GM19463 (cell line): ENCODE data around the gene DMRTB1.

Experiments used
- ATAC-seq: cut with Tn5 transposase; IDR thresholded peaks from one replicate; pipeline ENCODE4 v1.9.1; 2021; ENCODE audit warnings: mild to moderate bottlenecking, moderate library complexity; ENCODE audit not compliant: unreplicated experiment

DMRTB1 gene

GRCh38 chr1:53507116-53507820 is 48.1 kb downstream of the DMRTB1 start:
- no peak for ATAC-seq

DNA sequence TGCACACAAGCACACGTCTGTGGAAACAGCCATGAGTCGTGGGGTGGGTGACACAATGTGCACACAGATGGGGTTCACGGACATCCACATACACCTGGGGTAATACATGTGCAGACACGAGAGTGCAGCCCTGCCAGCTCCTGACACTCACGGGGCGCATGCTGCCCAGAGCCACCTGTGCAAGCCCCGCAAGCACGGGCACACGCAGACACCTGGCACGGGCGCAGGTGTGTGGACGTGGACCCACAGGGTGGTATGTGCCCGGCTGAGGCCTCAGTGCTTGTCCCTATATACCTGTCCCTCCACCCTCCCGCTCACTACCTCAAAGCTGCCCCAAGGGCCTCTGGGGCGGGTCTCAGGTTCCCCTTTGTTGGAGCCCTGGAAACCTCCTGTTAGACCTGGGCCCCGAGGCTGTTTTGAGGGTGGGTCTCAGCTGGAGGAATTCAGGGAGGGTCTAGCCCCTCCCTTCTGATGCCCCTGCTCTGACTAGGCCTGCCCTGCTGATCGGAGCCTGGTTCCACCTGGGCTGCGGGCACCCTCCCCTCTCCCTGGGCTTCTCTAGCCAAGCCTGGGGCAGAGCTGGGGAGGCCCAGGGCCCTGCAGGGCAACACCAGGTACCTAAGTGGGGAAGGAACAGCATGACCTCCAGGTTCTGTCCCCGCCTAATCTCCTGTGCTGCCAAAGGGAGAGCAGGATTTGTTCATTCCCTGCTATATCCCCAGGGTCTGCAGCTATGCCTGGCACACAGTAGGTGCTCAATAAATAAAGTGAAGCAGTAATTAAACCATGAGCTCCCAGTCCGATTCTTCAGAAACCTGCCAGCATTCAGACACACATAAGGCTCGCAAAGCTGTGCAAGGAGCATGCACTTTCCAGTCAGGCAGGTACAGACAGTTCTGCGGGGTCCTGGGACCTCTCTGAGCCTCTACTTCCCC is 49.1 kb downstream of the DMRTB1 start:
- ATAC-seq, result no peak

DNA sequence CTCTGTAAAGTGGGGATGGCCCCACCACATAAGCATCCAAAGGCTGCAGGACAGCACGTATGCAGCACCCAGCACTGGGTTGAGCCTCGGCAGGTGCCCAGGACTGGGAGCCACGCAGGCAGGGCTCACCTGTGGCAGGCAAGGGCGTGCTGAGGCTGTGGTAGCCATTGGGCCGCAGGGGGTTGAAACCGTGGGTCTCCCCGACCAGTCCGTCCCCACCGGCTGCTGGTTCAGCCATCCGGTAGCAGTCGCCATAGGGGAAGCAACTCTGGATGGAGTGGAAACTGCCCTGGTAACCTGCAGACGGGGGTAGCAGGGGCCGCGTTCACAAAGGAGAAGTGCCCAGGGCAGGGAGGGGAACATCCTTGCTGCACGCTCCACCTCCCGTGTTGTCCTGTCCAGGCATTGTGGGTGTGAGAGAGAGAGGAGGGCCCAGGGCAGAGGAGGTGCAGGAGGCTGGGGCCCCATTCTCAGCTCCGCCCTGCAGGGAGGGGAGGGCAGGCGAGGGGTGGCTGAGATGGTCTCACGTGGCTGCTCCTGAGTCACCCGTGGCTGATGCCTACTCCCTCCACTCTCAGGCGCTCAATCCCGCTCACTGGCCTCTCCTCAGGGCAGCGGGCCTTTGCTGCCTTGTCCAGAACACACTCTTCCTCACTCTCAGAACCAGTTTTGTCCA is 49.9 kb downstream of the DMRTB1 start:
- ATAC-seq, result no peak

DNA sequence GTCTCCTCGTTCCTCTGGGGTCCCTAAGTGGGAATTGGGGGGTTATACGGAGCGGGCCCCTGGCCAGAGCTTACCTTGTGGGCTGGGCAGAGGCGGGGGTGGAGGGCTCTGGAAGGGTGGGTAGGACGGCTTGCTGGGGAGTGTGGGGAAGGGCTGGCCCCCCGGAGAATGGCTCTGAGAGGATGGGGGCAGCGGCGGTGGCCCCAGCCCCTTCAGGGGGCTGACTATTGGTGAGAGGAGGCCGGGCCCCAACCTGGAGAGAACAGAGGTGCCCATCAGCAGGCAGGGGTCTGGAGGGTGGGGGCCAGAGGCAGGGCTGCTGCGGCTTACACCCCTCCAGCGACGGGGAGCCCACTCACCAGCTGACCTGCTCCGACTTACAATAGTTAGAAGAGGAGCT is 50.6 kb downstream of the DMRTB1 start:
- ATAC-seq, result no peak

GRCh38 chr1:53510215-53510614 is 51.0 kb downstream of the DMRTB1 start:
- ATAC-seq, result no peak

DNA sequence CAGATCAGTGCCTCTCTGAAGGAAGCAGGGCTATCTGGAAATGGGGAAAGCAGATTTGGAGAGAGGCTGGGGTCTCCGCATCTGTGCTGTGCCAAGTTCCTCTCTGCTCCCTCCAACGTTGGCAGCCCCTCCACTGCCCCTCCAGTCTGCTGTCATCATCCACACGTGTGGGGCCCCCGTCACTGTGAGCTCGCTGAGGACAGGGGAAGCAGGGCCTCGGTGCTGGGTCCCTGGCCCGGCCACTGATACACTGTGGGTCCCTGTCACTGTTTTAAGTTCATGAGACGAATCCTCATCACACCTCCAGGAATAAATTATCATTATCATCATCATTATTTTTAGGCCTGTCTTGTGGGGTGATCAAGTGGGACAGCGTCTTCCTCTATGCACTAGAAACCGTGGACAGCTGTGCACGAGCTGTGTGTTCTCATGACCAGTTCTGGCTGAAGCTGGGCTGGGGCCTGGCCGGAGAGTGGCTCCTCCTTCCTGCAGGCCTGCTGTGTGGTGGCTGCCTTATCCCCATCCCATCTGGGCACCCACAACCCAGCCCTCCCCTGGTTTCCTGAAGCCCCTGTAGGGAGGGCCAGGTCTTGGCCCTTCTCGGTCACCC is 52.2 kb downstream of the DMRTB1 start:
- ATAC-seq, result no peak

- no peak for ATAC-seq
Measured at GRCh38 chr1:53511933-53512806, 53.0 kb downstream of the DMRTB1 start.

DNA sequence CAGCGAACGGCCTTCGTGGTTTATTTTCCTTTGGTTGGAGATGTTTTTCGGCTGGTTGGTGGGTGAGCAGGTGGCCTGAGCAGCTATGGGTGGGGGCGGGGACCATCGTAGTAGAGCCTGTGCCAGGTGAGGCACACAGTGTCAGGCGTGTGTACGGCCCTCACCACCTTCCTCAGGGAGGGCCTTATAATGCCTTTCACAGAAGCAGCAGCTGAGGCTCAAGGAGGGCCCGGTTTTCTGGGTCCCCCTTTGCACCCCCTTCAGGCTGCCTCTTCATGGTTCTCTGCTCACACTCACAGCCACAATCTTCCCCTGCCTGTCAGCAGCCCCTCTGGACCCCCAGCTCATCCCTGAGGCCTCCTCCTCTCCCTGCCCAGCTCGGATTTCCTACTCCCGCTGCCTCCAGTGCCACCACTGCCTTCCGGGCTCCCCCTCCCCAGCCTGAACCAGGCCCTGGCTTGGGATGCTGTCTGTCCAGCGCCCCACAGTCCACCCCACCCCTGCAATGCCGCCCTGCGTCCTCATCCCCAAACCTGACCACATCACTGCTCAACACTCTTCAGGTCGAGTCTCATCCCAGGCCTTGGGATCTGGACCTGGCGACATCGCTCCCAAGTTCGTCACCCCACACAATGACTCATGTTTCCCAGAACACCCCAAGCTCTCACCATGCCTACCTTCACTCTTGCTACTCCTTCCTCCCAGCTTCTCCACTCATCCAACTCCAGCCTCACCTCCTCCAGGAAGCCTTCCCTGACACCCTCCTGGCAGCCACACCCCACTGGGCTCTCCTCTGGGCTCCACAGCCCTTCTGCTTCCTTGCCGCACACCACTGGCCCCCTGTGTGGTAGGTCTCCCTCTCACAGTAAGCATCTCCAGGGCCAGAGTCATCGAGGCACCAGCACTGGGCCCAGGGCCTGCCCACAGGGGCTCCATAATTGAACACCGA is 53.9 kb downstream of the DMRTB1 start:
- ATAC-seq, result no peak

GRCh38 chr1:53513846-53514245 is 54.6 kb downstream of the DMRTB1 start:
- no peak for ATAC-seq

DNA sequence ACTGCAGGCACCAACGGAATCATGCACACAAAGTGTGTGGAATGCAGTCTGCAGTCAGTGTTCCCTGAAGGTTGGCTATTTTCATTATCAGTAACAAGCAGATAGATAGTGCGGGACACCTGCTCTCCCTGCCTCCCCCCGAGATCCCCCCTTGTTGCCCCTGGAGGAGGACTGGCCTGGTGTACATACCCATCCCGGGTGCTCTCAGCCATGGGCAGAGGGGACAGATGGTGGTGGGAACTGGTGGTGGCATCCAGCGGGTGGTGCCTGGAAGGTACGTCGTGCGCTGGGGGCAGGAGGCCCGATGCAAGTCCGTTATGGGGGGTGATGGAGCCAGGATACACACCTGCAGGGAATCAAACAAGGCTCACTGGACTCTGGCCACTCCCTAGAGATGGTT is 55.2 kb downstream of the DMRTB1 start:
- no peak for ATAC-seq

- no peak for ATAC-seq
Measured at GRCh38 chr1:53516181-53516580, 57.0 kb downstream of the DMRTB1 start.
